ENCODE measurements around the gene PPP1R1B.

DNA sequence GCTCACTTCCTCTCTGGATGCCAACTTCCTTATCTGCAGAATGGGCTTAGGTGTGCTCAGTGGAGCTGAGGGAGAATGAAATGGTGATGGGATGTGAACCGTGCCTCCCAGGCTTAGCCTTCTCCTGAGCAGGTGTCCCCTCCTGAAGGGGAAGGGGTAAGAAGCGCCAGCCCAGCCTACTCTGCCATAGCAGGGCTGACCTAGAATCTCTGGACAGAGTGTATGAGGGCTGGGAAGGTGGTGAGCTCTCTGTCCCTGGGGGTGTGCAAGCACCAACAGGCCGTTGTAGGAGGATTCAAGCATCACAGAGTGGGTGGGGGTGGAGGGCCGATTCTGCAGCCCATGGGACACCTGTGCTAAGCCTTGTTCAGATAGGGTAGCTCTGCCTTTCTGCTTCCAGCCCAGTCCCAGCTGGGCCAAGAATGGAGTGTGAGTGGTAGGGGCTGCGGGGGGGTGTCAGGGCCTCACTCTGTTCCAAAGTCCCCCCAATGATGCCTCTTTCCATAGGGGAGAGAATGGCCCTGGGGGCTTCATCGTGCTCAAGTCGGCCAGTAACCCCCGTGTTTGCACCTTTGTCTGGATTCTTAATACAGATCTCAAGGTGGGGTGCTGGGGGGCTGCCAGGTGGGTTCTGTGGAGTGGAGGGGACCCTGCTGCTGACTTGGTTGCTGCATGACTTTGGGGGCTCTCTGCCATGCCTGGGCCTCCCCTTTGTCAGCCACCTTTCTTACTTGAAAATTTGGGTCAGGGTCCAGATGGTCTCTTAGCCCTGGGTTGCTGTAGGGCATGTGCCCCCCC, 35.2 kb downstream of the PPP1R1B start:
- no peak for TF ChIP-seq CTCF (IDR thresholded peaks at IDR 0.05)
- TF ChIP-seq POLR2A (IDR thresholded peaks at IDR 0.05) = no peak

Measured in testis (tissue), 2 donors.